ENCODE data around the gene SCFD2.

GRCh38 chr4:52856801-52857200 lies 509.1 kb downstream of the SCFD2 start:
- TF ChIP-seq SIN3A (IDR thresholded peaks at IDR 0.05; ENCODE audit: borderline replicate concordance, insufficient read depth, low read depth, low read length) = no peak
- TF ChIP-seq CTCF (IDR thresholded peaks at IDR 0.05) = no peak
- no peak for TF ChIP-seq POLR2AphosphoS5 (IDR thresholded peaks at IDR 0.05; ENCODE audit: low read depth, low read length)
- no peak for TF ChIP-seq TCF7L2 (IDR thresholded peaks at IDR 0.05; ENCODE audit: low read depth, low read length)
- no peak for TF ChIP-seq REST (IDR thresholded peaks at IDR 0.05; ENCODE audit: insufficient read depth in 1 of 2, low read depth in 2 of 2, low read length in 1 of 2)
